Gastroesophageal sphincter (tissue), 4 donors: Measurements from ENCODE around the gene TMEM51. TPM values are rescaled to one million over a fixed set of nuclear protein-coding genes. Genes with fewer than 3 reads are reported as not detected.

Experiments used
- ATAC-seq: fragments of 150-250 bp; one replicate; pipeline ENCODE4 v1.9.1; 2016; ENCODE audit warnings: mild to moderate bottlenecking, moderate library complexity
- H3K27ac ChIP-seq, 4 donors: fragments of 200-600 bp; sonication (generic) in 3 of 4; 1 replicate in 3 of 4; 2 replicates in 1 of 4; pipeline ENCODE4 v1.5.1; 2016 to 2019
- H3K27me3 ChIP-seq: fragments of 200-600 bp; sonication (generic); one replicate; pipeline ENCODE4 v1.5.1; 2019
- H3K36me3 ChIP-seq, 2 donors: fragments of 200-600 bp; sonication (generic); one replicate each; pipeline ENCODE4 v1.5.1; 2019; ENCODE audit warnings: control low read depth in 1 of 2
- H3K4me1 ChIP-seq, 3 donors: fragments of 200-600 bp; sonication (generic); 1 replicate in 2 of 3; 2 replicates in 1 of 3; pipeline ENCODE4 v1.5.1; 2016 to 2019; ENCODE audit warnings: control low read depth in 2 of 3
- H3K4me3 ChIP-seq, 2 donors: fragments of 200-600 bp; sonication (generic); one replicate each; pipeline ENCODE4 v1.5.1; 2019; ENCODE audit warnings: mild to moderate bottlenecking in 1 of 2, moderate library complexity in 1 of 2
- H3K9me3 ChIP-seq, 3 donors: fragments of 200-600 bp; sonication (generic); one replicate each; pipeline ENCODE4 v1.5.1; 2017 to 2019; ENCODE audit warnings: control low read depth in 2 of 3
- EP300 ChIP-seq: sonication (generic); formaldehyde crosslinking; IDR thresholded peaks from one replicate; pipeline ENCODE4 v1.6.1; 2017; ENCODE audit warnings: antibody characterized with exemption, mild to moderate bottlenecking
- POLR2A ChIP-seq, 2 donors: fragments of 450-650 bp; IDR thresholded peaks; one replicate each; pipeline ENCODE4 v1.6.1; 2017; ENCODE audit warnings: antibody characterized with exemption in 2 of 2, mild to moderate bottlenecking in 2 of 2, moderate library complexity in 1 of 2
- POLR2AphosphoS5 ChIP-seq: sonication (generic); formaldehyde crosslinking; IDR thresholded peaks from one replicate; pipeline ENCODE4 v1.6.1; 2017; ENCODE audit warnings: antibody characterized with exemption
- WGBS, 2 donors: methylation state at CpG; one replicate each; pipeline ENCODE4 v1.1.5; 2018; ENCODE audit warnings: low coverage in 1 of 2; 5-methylcytosine and 5-hydroxymethylcytosine counted together
- total RNA-seq, 4 donors: library from RNA; depleted of rRNA; stranded (reverse); fragments of >200 nt; gene quantifications; one replicate each; pipeline ENCODE4 v1.1.0, GENCODE V29; 2016
- TF ChIP-seq, protein P1 (sequence below), 4 experiments: fragments of 200-600 bp in 2 of 4; fragments of 450-650 bp in 2 of 4; sonication (generic) in 1 of 4; IDR thresholded peaks; one replicate each; pipeline ENCODE4 v1.5.1; 2017 to 2019; ENCODE audit warnings: antibody characterized with exemption in 4 of 4, mild to moderate bottlenecking in 2 of 4, moderate library complexity in 2 of 4

The TMEM51 gene
- total RNA-seq, 4 donors from 2014 or later: 12.6 to 34.7 (median 17.7) TPM

DNA sequence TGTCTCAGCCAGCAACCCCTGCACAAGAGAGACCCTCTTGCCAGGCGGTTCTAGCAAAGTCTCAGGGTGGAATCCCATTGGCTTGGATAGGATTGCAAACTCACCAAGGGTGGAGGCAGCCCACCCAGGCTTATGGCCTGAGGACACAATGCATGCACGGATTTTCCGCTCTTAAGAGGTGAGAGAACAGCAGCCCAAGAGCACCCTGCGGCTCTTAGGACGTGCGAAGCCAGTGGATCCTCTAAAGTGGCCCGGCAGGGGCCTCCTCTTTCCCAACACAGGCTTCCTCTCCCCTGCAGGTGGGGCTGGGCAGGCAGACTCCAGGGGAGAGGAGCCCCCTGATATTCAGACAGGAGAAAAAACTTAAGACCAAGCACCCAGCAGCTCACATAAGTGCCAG lies 31.2 kb upstream of the TMEM51 start:
- WGBS, 2 donors: 80% methylated on average over 1 of the region's 7 CpGs; no CpG with 5 or more reads in 1 of the 2 donors
- Histone ChIP-seq H3K27ac (no peak overlapping the region), H3K9me3 (no peaks in the 10 kb centered on the region), H3K4me3 (no peak overlapping the region), H3K4me1 (no peaks in the 10 kb centered on the region), H3K36me3 (no peaks in the 10 kb centered on the region), H3K27me3 (no peaks in the 10 kb centered on the region)
- TF ChIP-seq, protein P1, sequence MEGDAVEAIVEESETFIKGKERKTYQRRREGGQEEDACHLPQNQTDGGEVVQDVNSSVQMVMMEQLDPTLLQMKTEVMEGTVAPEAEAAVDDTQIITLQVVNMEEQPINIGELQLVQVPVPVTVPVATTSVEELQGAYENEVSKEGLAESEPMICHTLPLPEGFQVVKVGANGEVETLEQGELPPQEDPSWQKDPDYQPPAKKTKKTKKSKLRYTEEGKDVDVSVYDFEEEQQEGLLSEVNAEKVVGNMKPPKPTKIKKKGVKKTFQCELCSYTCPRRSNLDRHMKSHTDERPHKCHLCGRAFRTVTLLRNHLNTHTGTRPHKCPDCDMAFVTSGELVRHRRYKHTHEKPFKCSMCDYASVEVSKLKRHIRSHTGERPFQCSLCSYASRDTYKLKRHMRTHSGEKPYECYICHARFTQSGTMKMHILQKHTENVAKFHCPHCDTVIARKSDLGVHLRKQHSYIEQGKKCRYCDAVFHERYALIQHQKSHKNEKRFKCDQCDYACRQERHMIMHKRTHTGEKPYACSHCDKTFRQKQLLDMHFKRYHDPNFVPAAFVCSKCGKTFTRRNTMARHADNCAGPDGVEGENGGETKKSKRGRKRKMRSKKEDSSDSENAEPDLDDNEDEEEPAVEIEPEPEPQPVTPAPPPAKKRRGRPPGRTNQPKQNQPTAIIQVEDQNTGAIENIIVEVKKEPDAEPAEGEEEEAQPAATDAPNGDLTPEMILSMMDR (IDR thresholded peaks at IDR 0.05): no peak
- TF ChIP-seq POLR2AphosphoS5 (no peak), EP300 (no peak), POLR2A (IDR thresholded peaks at IDR 0.05) (no peak)
- ATAC-seq: no peak

DNA sequence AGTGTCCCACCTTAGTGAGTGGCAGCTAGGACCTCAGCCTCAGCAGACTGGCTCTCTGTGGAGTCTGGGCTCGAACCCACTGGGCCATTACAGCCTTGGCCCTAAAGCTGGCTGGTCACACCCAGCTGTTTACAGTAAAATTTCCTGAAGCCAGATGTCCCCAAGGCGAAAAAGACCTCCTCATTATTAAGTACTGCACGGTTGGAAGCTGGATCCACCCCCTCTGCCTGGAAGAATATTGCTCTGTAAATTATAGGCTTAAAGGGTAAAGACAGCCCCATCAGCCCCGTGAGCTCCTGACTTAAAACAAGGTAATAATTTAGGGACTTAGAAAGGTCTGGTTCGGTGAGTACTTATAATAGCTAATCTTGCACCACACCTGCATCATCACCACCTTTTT lies 30.3 kb upstream of the TMEM51 start:
- H3K4me3 ChIP-seq: no peak overlapping the region
- H3K36me3 ChIP-seq: no peaks in the 10 kb centered on the region
- H3K9me3 ChIP-seq: no peaks in the 10 kb centered on the region
- no peak for TF ChIP-seq POLR2A (IDR thresholded peaks at IDR 0.05)
- TF ChIP-seq, protein P1 (IDR thresholded peaks at IDR 0.05): no peak
- no peak for TF ChIP-seq POLR2AphosphoS5
- TF ChIP-seq EP300: no peak
- no peaks in the 10 kb centered on the region for H3K4me1 ChIP-seq
- no peaks in the 10 kb centered on the region for H3K27me3 ChIP-seq
- no peak overlapping the region for H3K27ac ChIP-seq
- ATAC-seq: no peak
- 70 to 75% methylated on average over 3 to 5 of the region's 5 CpGs for WGBS, 2 donors

DNA sequence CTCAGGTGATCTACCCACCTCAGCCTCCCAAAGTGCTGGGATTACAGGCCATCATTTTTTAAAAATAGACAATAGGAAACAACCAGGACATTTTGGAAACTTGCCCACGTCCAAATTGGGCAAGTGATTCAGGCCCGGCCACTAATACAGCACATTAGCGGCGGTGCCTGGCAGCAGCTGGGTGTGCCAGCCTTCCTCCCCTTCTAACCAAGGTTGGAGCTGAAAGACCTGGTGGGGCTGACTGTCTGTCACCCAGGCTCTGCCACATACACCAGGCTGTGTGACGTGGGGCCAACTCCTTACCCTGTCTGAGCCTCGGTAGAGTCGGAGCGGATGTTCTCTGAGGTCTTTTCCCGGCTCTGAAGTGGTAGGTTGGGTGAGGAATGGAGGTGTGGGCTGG lies 29.6 kb upstream of the TMEM51 start:
- Histone ChIP-seq H3K4me3 (no peak overlapping the region), H3K27me3 (no peaks in the 10 kb centered on the region), H3K27ac (no peak overlapping the region), H3K9me3 (no peaks in the 10 kb centered on the region), H3K4me1 (no peaks in the 10 kb centered on the region), H3K36me3 (no peaks in the 10 kb centered on the region)
- ATAC-seq: no peak
- 100% methylated on average over 2 of the region's 9 CpGs; no CpG with 5 or more reads in 1 of the 2 donors for WGBS, 2 donors
- no peak for TF ChIP-seq POLR2AphosphoS5
- no peak for TF ChIP-seq POLR2A (IDR thresholded peaks at IDR 0.05)
- TF ChIP-seq, protein P1 (IDR thresholded peaks at IDR 0.05): no peak
- no peak for TF ChIP-seq EP300

DNA sequence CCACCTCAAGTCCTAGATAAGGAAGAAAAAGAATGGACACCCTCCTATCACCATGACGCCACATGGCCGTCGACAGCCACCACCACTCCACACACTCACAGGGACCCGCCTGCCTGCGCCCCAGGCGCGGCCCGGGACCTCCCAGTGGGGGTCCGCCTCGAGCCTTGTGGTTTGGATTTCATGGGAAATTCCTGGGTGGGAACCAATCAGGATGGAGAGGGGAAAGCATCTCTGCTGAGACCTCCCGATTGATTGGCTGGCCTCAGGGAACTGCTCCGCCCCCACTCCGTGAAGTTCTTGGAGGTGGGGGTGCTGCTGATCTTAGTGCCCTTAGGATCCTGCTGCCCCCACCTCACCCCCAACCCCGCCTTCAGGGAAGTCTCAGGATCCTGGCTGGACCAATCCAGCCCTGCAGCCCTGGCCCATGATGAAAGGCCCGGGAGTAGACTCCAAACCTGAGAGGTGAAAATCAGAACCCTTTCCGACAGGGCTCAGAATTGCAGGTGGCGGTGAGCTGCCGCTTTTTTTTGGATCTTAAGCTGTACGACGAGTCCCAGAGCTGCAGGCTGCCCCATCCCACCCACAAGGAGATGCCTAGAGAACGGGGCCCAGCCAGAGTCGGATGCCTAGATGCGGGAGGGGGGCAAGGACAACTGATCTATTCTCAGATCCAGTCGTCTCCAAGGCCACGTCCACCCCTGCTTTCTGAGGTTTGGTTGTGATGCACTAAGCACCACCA lies 29.0 kb upstream of the TMEM51 start:
- TF ChIP-seq, protein P1 (IDR thresholded peaks at IDR 0.05): no peak
- TF ChIP-seq POLR2A (IDR thresholded peaks at IDR 0.05) (no peak), POLR2AphosphoS5 (no peak), EP300 (no peak)
- H3K27ac ChIP-seq: no peak overlapping the region
- ATAC-seq: no peak
- H3K9me3 ChIP-seq: peaks cover 0 to under 1% (median 0%) of the 10 kb centered on the region in 3 donors
- H3K4me3 ChIP-seq: no peak overlapping the region
- H3K27me3 ChIP-seq: no peaks in the 10 kb centered on the region
- no peaks in the 10 kb centered on the region for H3K4me1 ChIP-seq
- 40 to 73% methylated on average over 1 to 3 of the region's 25 CpGs for WGBS, 2 donors
- no peaks in the 10 kb centered on the region for H3K36me3 ChIP-seq

DNA sequence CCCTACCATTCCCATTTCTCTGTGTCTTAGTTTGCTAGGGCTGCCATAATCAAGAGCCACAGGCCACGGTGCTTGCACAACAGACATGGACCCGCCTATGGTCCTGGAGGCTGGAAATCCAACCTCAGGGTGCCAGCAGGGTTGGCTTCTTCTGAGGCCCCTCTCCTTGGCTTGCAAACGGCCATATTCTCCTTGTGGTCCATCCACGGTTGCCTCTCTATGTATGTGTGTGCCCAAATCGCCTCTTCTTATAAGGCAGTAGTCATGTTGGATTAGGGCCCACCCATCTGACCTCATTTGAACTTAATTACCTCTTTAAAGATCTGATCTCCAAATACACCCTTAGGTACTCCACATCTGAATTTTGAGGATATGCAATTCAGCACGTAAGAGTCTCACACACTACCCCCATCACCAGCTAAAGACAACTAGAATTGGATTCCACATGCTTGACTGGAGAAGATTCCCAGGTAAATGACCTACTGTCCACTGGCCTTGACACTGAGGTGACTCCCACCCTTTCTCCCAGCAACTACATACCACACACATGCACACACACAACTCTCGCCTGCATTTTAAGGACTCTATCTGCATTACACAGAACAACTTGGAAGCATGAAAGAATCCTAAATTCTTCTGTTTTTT lies 28.3 kb upstream of the TMEM51 start:
- Histone ChIP-seq H3K36me3 (no peaks in the 10 kb centered on the region), H3K4me3 (no peak overlapping the region), H3K4me1 (no peaks in the 10 kb centered on the region), H3K27me3 (no peaks in the 10 kb centered on the region), H3K9me3 (peaks cover 0 to 8% (median 0%) of the 10 kb centered on the region in 3 donors), H3K27ac (no peak overlapping the region)
- ATAC-seq: no peak
- WGBS, 2 donors: 96 to 100% methylated on average over 1 to 5 of the region's 7 CpGs
- TF ChIP-seq POLR2AphosphoS5 (no peak), EP300 (no peak), POLR2A (IDR thresholded peaks at IDR 0.05) (no peak)
- TF ChIP-seq, protein P1 (IDR thresholded peaks at IDR 0.05): no peak
